Thyroid gland (tissue), 4 donors: ENCODE measurements around the gene MGME1.

Experiments used
- POLR2A ChIP-seq, 2 donors: fragments of 450-650 bp; IDR thresholded peaks; one replicate each; pipeline ENCODE4 v1.6.1; 2017; ENCODE audit warnings: antibody characterized with exemption in 2 of 2, mild to moderate bottlenecking in 2 of 2, moderate library complexity in 1 of 2
- TF ChIP-seq, protein P1 (sequence below), 6 experiments: fragments of 200-600 bp in 3 of 6; fragments of 450-650 bp in 3 of 6; sonication (generic) in 3 of 6; IDR thresholded peaks; one replicate each; pipeline ENCODE4 v1.5.1; 2016 to 2019; ENCODE audit warnings: antibody characterized with exemption in 6 of 6, mild to moderate bottlenecking in 2 of 6, inconsistent platforms in 1 of 6, moderate library complexity in 1 of 6

DNA sequence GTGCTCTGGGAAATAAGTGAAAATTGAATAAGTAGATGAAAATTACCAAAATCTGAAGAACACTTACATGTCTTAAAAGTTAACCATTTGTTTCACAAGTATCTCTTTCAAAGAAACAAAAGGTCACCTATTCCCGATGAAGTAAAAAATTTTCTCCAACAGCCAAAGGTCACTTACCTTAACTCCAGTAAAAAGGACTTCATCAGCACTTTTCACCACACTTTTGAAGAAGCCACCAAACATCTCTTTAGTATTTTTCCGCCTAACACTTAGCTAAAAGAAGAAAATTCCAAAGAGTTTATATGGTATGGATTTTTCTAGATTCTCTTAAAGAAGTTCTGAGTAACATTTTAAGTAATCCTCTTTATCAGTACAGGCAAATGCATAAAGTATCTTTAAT, 17.5 kb upstream of the MGME1 start:
- TF ChIP-seq, protein P1, sequence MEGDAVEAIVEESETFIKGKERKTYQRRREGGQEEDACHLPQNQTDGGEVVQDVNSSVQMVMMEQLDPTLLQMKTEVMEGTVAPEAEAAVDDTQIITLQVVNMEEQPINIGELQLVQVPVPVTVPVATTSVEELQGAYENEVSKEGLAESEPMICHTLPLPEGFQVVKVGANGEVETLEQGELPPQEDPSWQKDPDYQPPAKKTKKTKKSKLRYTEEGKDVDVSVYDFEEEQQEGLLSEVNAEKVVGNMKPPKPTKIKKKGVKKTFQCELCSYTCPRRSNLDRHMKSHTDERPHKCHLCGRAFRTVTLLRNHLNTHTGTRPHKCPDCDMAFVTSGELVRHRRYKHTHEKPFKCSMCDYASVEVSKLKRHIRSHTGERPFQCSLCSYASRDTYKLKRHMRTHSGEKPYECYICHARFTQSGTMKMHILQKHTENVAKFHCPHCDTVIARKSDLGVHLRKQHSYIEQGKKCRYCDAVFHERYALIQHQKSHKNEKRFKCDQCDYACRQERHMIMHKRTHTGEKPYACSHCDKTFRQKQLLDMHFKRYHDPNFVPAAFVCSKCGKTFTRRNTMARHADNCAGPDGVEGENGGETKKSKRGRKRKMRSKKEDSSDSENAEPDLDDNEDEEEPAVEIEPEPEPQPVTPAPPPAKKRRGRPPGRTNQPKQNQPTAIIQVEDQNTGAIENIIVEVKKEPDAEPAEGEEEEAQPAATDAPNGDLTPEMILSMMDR (IDR thresholded peaks at IDR 0.05), result no peak
- no peak for TF ChIP-seq POLR2A (IDR thresholded peaks at IDR 0.05)
